Measurements from ENCODE around the gene MORN4.

GRCh38 chr10:97618733-97619132 lies 14.6 kb downstream of the MORN4 start:
- TF ChIP-seq CTCF (IDR thresholded peaks at IDR 0.05) = no peak
- TF ChIP-seq EP300 (IDR thresholded peaks at IDR 0.05) = no peak

All from tibial nerve (tissue), 4 donors.